ENCODE results near the gene PPP6R2. TPM values are rescaled to one million over a fixed set of nuclear protein-coding genes. Genes with fewer than 3 reads are reported as not detected.

PPP6R2 gene
- total and polyA plus RNA-seq, 2 donors (not counting 3 experiments of a cell fraction or from before 2014, with no cell fraction given), result 38.6 to 54.6 TPM

DNA sequence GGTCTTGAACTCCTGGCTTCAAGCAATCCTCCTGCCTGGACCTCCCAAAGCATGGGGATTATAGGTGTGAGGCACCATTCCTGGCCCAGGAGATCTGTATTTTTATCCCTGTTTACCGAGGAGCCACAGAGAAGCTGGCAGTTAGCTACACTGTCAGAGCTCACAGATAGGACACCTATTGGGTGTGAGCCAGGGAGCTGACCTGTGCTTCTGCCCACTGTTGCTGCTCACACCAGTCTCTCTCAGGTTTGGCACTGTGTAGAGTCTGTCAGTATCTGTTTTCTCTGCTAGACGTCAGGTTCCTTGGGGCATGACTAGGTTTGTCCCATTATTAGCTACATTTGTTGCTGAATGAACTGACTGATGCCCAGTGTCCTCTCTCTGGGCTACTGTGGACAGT, 17.5 kb downstream of the PPP6R2 start:
- FAIRE-seq, result no peak
- H3K9ac ChIP-seq (replicated peaks; ENCODE audit: extremely low read depth, insufficient read depth, low read length), result no peak overlapping the region
- no peak overlapping the region for H3K4me2 ChIP-seq (ENCODE audit: insufficient read depth, low read length)
- H3K4me1 ChIP-seq (ENCODE audit: control insufficient read depth, extremely low read depth, insufficient read depth, low read length), result no peaks in the 10 kb centered on the region
- H2AFZ ChIP-seq (ENCODE audit: low read depth, low read length), result no peak overlapping the region
- no peak for DNase-seq (ENCODE audit: low read depth, low spot score)
- H3K9me1 ChIP-seq (replicated peaks; ENCODE audit: control insufficient read depth, extremely low read depth, insufficient read depth, low read length), result no peaks in the 10 kb centered on the region
- peaks cover 49% of the 10 kb centered on the region for H3K79me2 ChIP-seq (ENCODE audit: control insufficient read depth, insufficient read depth, low read length)
- H3K27ac ChIP-seq (ENCODE audit: insufficient read depth, low read depth, low read length), result no peak overlapping the region
- peaks cover 0 to 8% of the 10 kb centered on the region in 2 experiments for H3K36me3 ChIP-seq (ENCODE audit: control insufficient read depth in 2 of 2, extremely low read depth in 1 of 2, insufficient read depth in 2 of 2, low read length in 2 of 2)
- no TSS peak for BruUV-seq (replicated peaks)
- dilution Hi-C loops (cut with MboI; ENCODE audit: extremely low pct_ligation_motif_present, low sequenced_read_pairs), result no loop called here
- ChIA-PET POLR2A (no interaction called here), CTCF (interaction anchor here (1.0 to 1.5 kb wide), 3 partner anchors 9 to 429 kb away, joined by 3 to 4 read pairs (median 4); no protein-coding TSS in a partner anchor)
- intact Hi-C loops (cut with micrococcal nuclease), result no loop called here
- no peak overlapping the region for H3K4me3 ChIP-seq (replicated peaks in 1 of 3; ENCODE audit: insufficient read depth in 1 of 3, low read depth in 1 of 3, low read length in 3 of 3)
- H3K9me3 ChIP-seq (replicated peaks; ENCODE audit: control insufficient read depth, insufficient read depth, low read length), result no peaks in the 10 kb centered on the region
- TF ChIP-seq POLR2A (IDR thresholded peaks at IDR 0.05; ENCODE audit: low read depth, low read length), result no peak
- TF ChIP-seq, protein P1, sequence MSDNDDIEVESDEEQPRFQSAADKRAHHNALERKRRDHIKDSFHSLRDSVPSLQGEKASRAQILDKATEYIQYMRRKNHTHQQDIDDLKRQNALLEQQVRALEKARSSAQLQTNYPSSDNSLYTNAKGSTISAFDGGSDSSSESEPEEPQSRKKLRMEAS (IDR thresholded peaks at IDR 0.05; ENCODE audit: insufficient read depth, insufficient read length), result no peak
- no peaks in the 10 kb centered on the region for H3K27me3 ChIP-seq (ENCODE audit: control insufficient read depth in 2 of 2, insufficient read depth in 2 of 2, low read length in 2 of 2)
- no peaks in the 10 kb centered on the region for H4K20me1 ChIP-seq (replicated peaks; ENCODE audit: control insufficient read depth, extremely low read depth, insufficient read depth, low read length)

DNA sequence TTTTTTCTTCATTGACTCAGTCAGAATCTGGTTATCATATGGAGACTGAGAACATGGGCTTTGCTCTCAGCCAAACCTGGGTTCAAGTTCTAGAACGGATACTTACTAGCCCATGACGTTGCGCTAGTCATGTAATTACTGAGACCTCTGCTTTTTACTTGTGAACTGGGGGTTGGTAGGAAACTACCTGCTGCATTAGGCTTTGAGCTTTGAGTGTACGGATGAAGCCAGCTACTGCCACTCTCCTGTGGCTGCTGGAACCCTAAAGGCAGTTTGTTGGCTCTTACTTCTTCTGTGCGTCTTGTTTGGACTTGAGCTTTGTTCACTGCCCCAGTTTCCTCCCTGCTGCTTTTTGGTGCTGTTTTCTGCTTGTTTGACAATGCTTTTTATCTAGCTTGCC, 18.1 kb downstream of the PPP6R2 start:
- Histone ChIP-seq H3K9me1 (replicated peaks; ENCODE audit: control insufficient read depth, extremely low read depth, insufficient read depth, low read length) (no peaks in the 10 kb centered on the region), H3K4me3 (replicated peaks in 1 of 3; ENCODE audit: insufficient read depth in 1 of 3, low read depth in 1 of 3, low read length in 3 of 3) (no peak overlapping the region), H3K4me1 (ENCODE audit: control insufficient read depth, extremely low read depth, insufficient read depth, low read length) (no peaks in the 10 kb centered on the region), H2AFZ (ENCODE audit: low read depth, low read length) (no peak overlapping the region), H3K9ac (replicated peaks; ENCODE audit: extremely low read depth, insufficient read depth, low read length) (no peak overlapping the region), H3K27ac (ENCODE audit: insufficient read depth, low read depth, low read length) (no peak overlapping the region), H3K36me3 (ENCODE audit: control insufficient read depth in 2 of 2, extremely low read depth in 1 of 2, insufficient read depth in 2 of 2, low read length in 2 of 2) (peaks cover 0 to 8% of the 10 kb centered on the region in 2 experiments), H3K9me3 (replicated peaks; ENCODE audit: control insufficient read depth, insufficient read depth, low read length) (no peaks in the 10 kb centered on the region), H3K4me2 (ENCODE audit: insufficient read depth, low read length) (no peak overlapping the region), H3K27me3 (ENCODE audit: control insufficient read depth in 2 of 2, insufficient read depth in 2 of 2, low read length in 2 of 2) (no peaks in the 10 kb centered on the region), H4K20me1 (replicated peaks; ENCODE audit: control insufficient read depth, extremely low read depth, insufficient read depth, low read length) (peaks cover 2% of the 10 kb centered on the region), H3K79me2 (ENCODE audit: control insufficient read depth, insufficient read depth, low read length) (peaks cover 55% of the 10 kb centered on the region)
- no TSS peak for BruUV-seq (replicated peaks)
- intact Hi-C loops (cut with micrococcal nuclease), result no loop called here
- DNase-seq (ENCODE audit: low read depth, low spot score) (no peak), FAIRE-seq (no peak)
- dilution Hi-C loops (cut with MboI; ENCODE audit: extremely low pct_ligation_motif_present, low sequenced_read_pairs), result no loop called here
- CTCF ChIA-PET, result interaction anchor here (0.8 to 1.5 kb wide), 2 partner anchors 10 to 110 kb away, joined by 3 to 4 read pairs; partner anchors contain the start of gene HDAC10
- TF ChIP-seq EZH2 (IDR thresholded peaks at IDR 0.05; ENCODE audit: borderline replicate concordance, low read depth, low read length, severe bottlenecking) (no peak), GATA2 (IDR thresholded peaks at IDR 0.05; ENCODE audit: insufficient read depth, insufficient read length, low read depth, low read length) (no peak), MYC (IDR thresholded peaks at IDR 0.05; ENCODE audit: low read depth, low read length) (no peak), JUN (IDR thresholded peaks at IDR 0.05; ENCODE audit: borderline replicate concordance, insufficient read depth, insufficient read length, low read depth) (no peak), FOS (IDR thresholded peaks at IDR 0.05; ENCODE audit: borderline replicate concordance, insufficient read depth, low read length) (no peak), POLR2A (IDR thresholded peaks at IDR 0.05; ENCODE audit: low read depth, low read length) (no peak), POLR2AphosphoS5 (IDR thresholded peaks at IDR 0.05; ENCODE audit: insufficient read depth, low read depth, low read length) (no peak)
- TF ChIP-seq, protein P1 (IDR thresholded peaks at IDR 0.05; ENCODE audit: insufficient read depth, insufficient read length), result no peak
- TF ChIP-seq, protein P2, sequence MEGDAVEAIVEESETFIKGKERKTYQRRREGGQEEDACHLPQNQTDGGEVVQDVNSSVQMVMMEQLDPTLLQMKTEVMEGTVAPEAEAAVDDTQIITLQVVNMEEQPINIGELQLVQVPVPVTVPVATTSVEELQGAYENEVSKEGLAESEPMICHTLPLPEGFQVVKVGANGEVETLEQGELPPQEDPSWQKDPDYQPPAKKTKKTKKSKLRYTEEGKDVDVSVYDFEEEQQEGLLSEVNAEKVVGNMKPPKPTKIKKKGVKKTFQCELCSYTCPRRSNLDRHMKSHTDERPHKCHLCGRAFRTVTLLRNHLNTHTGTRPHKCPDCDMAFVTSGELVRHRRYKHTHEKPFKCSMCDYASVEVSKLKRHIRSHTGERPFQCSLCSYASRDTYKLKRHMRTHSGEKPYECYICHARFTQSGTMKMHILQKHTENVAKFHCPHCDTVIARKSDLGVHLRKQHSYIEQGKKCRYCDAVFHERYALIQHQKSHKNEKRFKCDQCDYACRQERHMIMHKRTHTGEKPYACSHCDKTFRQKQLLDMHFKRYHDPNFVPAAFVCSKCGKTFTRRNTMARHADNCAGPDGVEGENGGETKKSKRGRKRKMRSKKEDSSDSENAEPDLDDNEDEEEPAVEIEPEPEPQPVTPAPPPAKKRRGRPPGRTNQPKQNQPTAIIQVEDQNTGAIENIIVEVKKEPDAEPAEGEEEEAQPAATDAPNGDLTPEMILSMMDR (IDR thresholded peaks at IDR 0.05; ENCODE audit: extremely low read depth in 1 of 2, insufficient read depth in 1 of 2, low read depth in 1 of 2, low read length in 2 of 2), result no peak
- POLR2A ChIA-PET, result no interaction called here
